ENCODE data around the gene SH3BP2. TPM values are rescaled to one million over a fixed set of nuclear protein-coding genes. Genes with fewer than 3 reads are reported as not detected.

The SH3BP2 gene
- total RNA-seq, 2 experiments from 2014 or later, result 10.9 to 31.6 TPM

DNA sequence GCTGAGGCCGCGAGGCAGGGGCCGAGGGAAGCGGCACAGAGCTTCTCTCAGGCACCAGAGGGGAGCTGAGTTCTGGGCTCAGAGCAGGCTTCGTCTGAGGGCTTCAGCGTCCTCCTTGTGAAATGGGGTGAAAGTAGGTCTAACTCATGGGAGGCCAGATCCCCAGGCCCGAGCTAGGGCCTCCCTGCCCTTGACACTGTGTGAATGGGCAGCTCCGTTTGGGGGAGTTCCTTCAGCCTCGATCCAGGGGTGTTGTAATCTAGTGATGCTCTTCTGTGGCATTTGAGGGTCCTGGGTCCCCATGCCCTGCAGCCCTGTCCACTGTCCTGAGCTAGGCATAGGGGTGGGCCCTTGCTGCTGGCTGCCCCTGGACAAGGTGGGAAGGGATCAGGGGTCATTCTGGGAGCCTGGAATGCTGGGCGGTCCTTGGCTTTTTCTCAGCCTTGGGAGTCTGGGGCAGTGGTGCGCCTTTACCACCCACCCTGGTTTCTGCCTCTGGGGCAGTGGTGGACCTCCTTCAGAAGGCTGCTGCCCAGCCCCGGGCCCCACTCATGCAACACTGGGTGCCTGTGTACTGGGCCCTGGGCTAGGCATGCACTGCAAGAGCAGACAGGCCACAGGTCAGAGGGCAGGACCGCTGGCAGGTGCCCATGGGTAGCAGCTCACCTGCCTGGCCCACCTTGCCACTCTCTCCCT is 4.1 kb downstream of the SH3BP2 start:
- Histone ChIP-seq H3K27ac (ENCODE audit: low read depth, low read length, poor library complexity, severe bottlenecking) (no peak overlapping the region), H3K4me3 (ENCODE audit: low read depth, low read length, poor library complexity, severe bottlenecking) (no peak overlapping the region), H4K20me1 (ENCODE audit: insufficient read depth, low read length) (no peaks in the 10 kb centered on the region), H3K36me3 (ENCODE audit: insufficient read depth, low read length) (no peaks in the 10 kb centered on the region), H3K4me2 (ENCODE audit: low read length) (no peak overlapping the region), H3K9me3 (ENCODE audit: low read length) (no peaks in the 10 kb centered on the region), H3K4me1 (ENCODE audit: insufficient read depth, low read length, poor library complexity, severe bottlenecking) (peaks cover 39% of the 10 kb centered on the region), H2AFZ (ENCODE audit: low read length) (no peak overlapping the region), H3K79me2 (ENCODE audit: insufficient read depth, low read depth, low read length) (no peaks in the 10 kb centered on the region), H3K9me2 (ENCODE audit: insufficient read depth, low read length) (no peaks in the 10 kb centered on the region)
- ChIA-PET POLR2A (interaction anchor here (0.5 to 1.9 kb wide), 3 partner anchors 11 to 902 kb away, joined by 3 to 13 read pairs (median 5); no protein-coding TSS in a partner anchor), CTCF (ENCODE audit: unreplicated experiment) (no interaction called here)
- BruUV-seq (replicated peaks), result no TSS peak
- TF ChIP-seq, protein P1, sequence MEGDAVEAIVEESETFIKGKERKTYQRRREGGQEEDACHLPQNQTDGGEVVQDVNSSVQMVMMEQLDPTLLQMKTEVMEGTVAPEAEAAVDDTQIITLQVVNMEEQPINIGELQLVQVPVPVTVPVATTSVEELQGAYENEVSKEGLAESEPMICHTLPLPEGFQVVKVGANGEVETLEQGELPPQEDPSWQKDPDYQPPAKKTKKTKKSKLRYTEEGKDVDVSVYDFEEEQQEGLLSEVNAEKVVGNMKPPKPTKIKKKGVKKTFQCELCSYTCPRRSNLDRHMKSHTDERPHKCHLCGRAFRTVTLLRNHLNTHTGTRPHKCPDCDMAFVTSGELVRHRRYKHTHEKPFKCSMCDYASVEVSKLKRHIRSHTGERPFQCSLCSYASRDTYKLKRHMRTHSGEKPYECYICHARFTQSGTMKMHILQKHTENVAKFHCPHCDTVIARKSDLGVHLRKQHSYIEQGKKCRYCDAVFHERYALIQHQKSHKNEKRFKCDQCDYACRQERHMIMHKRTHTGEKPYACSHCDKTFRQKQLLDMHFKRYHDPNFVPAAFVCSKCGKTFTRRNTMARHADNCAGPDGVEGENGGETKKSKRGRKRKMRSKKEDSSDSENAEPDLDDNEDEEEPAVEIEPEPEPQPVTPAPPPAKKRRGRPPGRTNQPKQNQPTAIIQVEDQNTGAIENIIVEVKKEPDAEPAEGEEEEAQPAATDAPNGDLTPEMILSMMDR (conservative IDR thresholded peaks at IDR 0.05; ENCODE audit: low read length), result no peak
- TF ChIP-seq EZH2phosphoT487 (IDR thresholded peaks at IDR 0.05; ENCODE audit: borderline replicate concordance, low read depth, low read length), result no peak
- intact Hi-C loops (cut with micrococcal nuclease; ENCODE audit: unreplicated experiment), result no loop called here
- DNase-seq (ENCODE audit: low spot score), result no peak

DNA sequence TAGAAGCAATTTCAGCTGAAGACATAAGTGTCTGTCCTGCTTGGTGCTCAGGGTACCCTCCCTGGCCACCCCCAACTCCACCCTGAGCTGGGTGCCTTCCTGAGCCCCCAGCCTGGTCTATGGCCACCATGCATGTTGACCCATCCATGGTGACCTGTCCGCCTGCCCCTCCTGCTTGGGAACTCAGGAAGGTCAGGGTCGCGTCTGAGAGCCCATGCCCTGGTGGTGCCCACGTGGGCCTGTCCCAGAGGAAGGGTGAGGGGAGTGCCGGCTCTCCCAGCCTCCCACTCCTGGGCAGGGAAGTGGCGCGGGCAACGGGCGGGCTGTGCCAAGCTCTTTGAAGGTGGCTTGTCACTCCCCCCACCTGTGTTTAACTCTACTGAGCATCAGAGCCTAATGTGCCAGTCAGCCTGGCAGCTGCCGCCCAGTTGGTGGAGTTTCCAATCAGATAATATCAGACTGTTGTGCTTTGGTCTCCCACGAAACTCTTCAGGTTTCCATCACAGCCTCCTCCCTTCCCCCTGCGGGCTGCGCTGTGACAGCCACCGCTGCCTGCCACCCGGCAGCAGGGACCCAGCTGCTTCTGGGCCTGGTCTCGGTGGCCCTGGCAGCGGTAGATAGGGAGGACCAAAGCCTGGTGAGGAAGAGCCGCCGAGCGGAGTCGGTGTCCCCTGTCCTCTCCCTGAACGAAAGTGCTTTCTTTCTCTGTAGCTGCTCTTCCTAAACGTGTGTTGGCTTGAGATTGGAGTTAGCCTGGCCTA is 4.8 kb downstream of the SH3BP2 start:
- no peak overlapping the region for H3K4me2 ChIP-seq (ENCODE audit: low read length)
- H4K20me1 ChIP-seq (ENCODE audit: insufficient read depth, low read length), result no peaks in the 10 kb centered on the region
- no peaks in the 10 kb centered on the region for H3K36me3 ChIP-seq (ENCODE audit: insufficient read depth, low read length)
- ChIA-PET POLR2A (interaction anchor here (1.9 kb wide), 1 partner anchor 12 kb away, joined by 13 read pairs; no protein-coding TSS in a partner anchor), CTCF (ENCODE audit: unreplicated experiment) (no interaction called here)
- H3K4me1 ChIP-seq (ENCODE audit: insufficient read depth, low read length, poor library complexity, severe bottlenecking), result peaks cover 31% of the 10 kb centered on the region
- BruUV-seq (replicated peaks), result no TSS peak
- H3K9me3 ChIP-seq (ENCODE audit: low read length), result no peaks in the 10 kb centered on the region
- no peak overlapping the region for H3K4me3 ChIP-seq (ENCODE audit: low read depth, low read length, poor library complexity, severe bottlenecking)
- intact Hi-C loops (cut with micrococcal nuclease; ENCODE audit: unreplicated experiment), result no loop called here
- TF ChIP-seq, protein P1 (conservative IDR thresholded peaks at IDR 0.05; ENCODE audit: low read length), result no peak
- no peak for TF ChIP-seq EZH2phosphoT487 (IDR thresholded peaks at IDR 0.05; ENCODE audit: borderline replicate concordance, low read depth, low read length)
- H2AFZ ChIP-seq (ENCODE audit: low read length), result no peak overlapping the region
- no peak overlapping the region for H3K27ac ChIP-seq (ENCODE audit: low read depth, low read length, poor library complexity, severe bottlenecking)
- DNase-seq (ENCODE audit: low spot score), result no peak
- H3K79me2 ChIP-seq (ENCODE audit: insufficient read depth, low read depth, low read length), result no peaks in the 10 kb centered on the region
- no peaks in the 10 kb centered on the region for H3K9me2 ChIP-seq (ENCODE audit: insufficient read depth, low read length)

Data from OCI-LY7 (cell line).